Endothelial cell of umbilical vein (primary cell): ENCODE data around the gene PPM1J.

Experiments
- CTCF ChIP-seq, 2 donors: IDR thresholded peaks; 1 replicate in 1 of 2; 2 replicates in 1 of 2; pipeline ENCODE4 v1.5.1; 2011; ENCODE audit warnings: low read length in 2 of 2, mild to moderate bottlenecking in 2 of 2, moderate library complexity in 2 of 2, control low read depth in 1 of 2, inconsistent platforms in 1 of 2, low read depth in 1 of 2; ENCODE audit not compliant: insufficient read depth in 1 of 2; ENCODE audit errors: extremely low read depth in 1 of 2
- EZH2 ChIP-seq: IDR thresholded peaks from 2 replicates; pipeline ENCODE4 v1.6.1; 2012; ENCODE audit warnings: borderline replicate concordance, low read depth, mild to moderate bottlenecking, moderate library complexity, low read length, inconsistent platforms; ENCODE audit not compliant: severe bottlenecking
- POLR2A ChIP-seq: IDR thresholded peaks from 2 replicates; pipeline ENCODE4 v1.6.1; 2012; ENCODE audit warnings: low read depth, mild to moderate bottlenecking, control low read depth, low read length

- TF ChIP-seq EZH2 (no peak), CTCF (IDR thresholded peaks at IDR 0.05; ENCODE audit: extremely low read depth in 1 of 2, insufficient read depth in 1 of 2, low read depth in 1 of 2, low read length in 2 of 2) (no peak), POLR2A (no peak)
These were observed 18.4 kb downstream of the PPM1J start for GRCh38 chr1:112696578-112697314.
